ENCODE data around the gene GNS. TPM values are rescaled to one million over a fixed set of nuclear protein-coding genes. Genes with fewer than 3 reads are reported as not detected.

GNS gene
- total and polyA plus RNA-seq, 2 of the 13 experiments (the other 11 are each of a cell fraction or from before 2014, with no cell fraction given): 49.8 to 51.0 TPM

GRCh38 chr12:64759035-64759894 is at the start of gene GNS (continued):
- TF ChIP-seq HMGXB4 (CRISPR knock-in tag; IDR thresholded peaks at IDR 0.05; ENCODE audit: borderline replicate concordance in 1 of 2, low read depth in 1 of 2): peak in 1 of 2 experiments; percentile 53; a peak in 1 of 4 replicates
- TF ChIP-seq EHMT2 (IDR thresholded peaks at IDR 0.05; ENCODE audit: borderline replicate concordance, low read depth, low read length): no peak
- no peak for TF ChIP-seq POLR2AphosphoS2 (IDR thresholded peaks at IDR 0.05; ENCODE audit: low read depth, low read length)
- 0 out of 2 replicates have a peak, but pooled peaks have one; percentile 1 for TF ChIP-seq CEBPG (CRISPR knock-in tag; IDR thresholded peaks at IDR 0.05)
- peak; percentile 13; the same call in 1 of the 2 replicates for TF ChIP-seq NCOA2 (CRISPR knock-in tag; IDR thresholded peaks at IDR 0.05)
- TF ChIP-seq ZFYVE20 (CRISPR knock-in tag; IDR thresholded peaks at IDR 0.05; ENCODE audit: borderline replicate concordance, low read depth): no peak
- TF ChIP-seq ARHGAP35 (CRISPR knock-in tag; IDR thresholded peaks at IDR 0.05; ENCODE audit: borderline replicate concordance): peak; percentile 41; the same call in 1 of the 2 replicates
- no peak for TF ChIP-seq ZSCAN31 (CRISPR knock-in tag; IDR thresholded peaks at IDR 0.05; ENCODE audit: low read depth)
- no peak for TF ChIP-seq JUN (CRISPR knock-in tag; IDR thresholded peaks at IDR 0.05)
- TF ChIP-seq HNRNPH1 (optimal IDR thresholded peaks at IDR 0.05; ENCODE audit: low read depth, low read length): no peak
- TF ChIP-seq BCLAF1 (IDR thresholded peaks at IDR 0.05): no peak
- peak; percentile 54; the same call in 1 of the 2 replicates for TF ChIP-seq ZSCAN20 (CRISPR knock-in tag; IDR thresholded peaks at IDR 0.05; ENCODE audit: borderline replicate concordance)
- TF ChIP-seq TFDP2 (CRISPR knock-in tag; IDR thresholded peaks at IDR 0.05): no peak
- 0 out of 2 replicates have a peak, but pooled peaks have one; percentile 30 for TF ChIP-seq KMT2A (CRISPR knock-in tag; IDR thresholded peaks at IDR 0.05)
- TF ChIP-seq THAP8 (CRISPR knock-in tag; IDR thresholded peaks at IDR 0.05; ENCODE audit: borderline replicate concordance): peak; percentile 46; the same call in 1 of the 2 replicates
- peak; percentile 53 for TF ChIP-seq RXRB (CRISPR knock-in tag; IDR thresholded peaks at IDR 0.05; ENCODE audit: borderline replicate concordance)
- peak; percentile 21 for TF ChIP-seq SKI (IDR thresholded peaks at IDR 0.05; ENCODE audit: partially characterized antibody)
- no peak for TF ChIP-seq SRF (IDR thresholded peaks at IDR 0.05; ENCODE audit: low read depth, low read length)
- TF ChIP-seq, protein P1, sequence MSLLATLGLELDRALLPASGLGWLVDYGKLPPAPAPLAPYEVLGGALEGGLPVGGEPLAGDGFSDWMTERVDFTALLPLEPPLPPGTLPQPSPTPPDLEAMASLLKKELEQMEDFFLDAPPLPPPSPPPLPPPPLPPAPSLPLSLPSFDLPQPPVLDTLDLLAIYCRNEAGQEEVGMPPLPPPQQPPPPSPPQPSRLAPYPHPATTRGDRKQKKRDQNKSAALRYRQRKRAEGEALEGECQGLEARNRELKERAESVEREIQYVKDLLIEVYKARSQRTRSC (CRISPR knock-in tag; IDR thresholded peaks at IDR 0.05; ENCODE audit: low read depth): no peak
- no peak for TF ChIP-seq ZMAT5 (CRISPR knock-in tag; IDR thresholded peaks at IDR 0.05; ENCODE audit: borderline replicate concordance, low read depth)

Measured in HepG2 (cell line).